Activated naive CD4-positive, alpha-beta T cell treated with anti-CD3 and anti-CD28 coated beads, Interleukin-2, amount 50 U/mL, for 72 hours (primary cell): ENCODE results near the gene TXNDC5. TPM values are rescaled to one million over a fixed set of nuclear protein-coding genes. Genes with fewer than 3 reads are reported as not detected.
A peak's percentile ranks its signal among the peaks of the same experiment; 100 is the strongest.

Experiments
- ATAC-seq, 2 donors: fragments of 150-1000 bp; cut with Tn5 transposase; 2 replicates each; pipeline ENCODE4 v1.10.0; 2021; ENCODE audit warnings: mild to moderate bottlenecking in 2 of 2, moderate library complexity in 2 of 2
- DNase-seq, 2 donors: peaks; one replicate each; pipeline ENCODE4 v3.0.0; 2021 to 2022; ENCODE audit warnings: low spot score in 2 of 2
- H3K27ac Mint-ChIP-seq, 2 donors: one replicate each; pipeline ENCODE4 v1.8.0; 2022; ENCODE audit warnings: mild to moderate bottlenecking in 2 of 2, mixed read lengths in 2 of 2
- H3K36me3 Mint-ChIP-seq, 2 donors: one replicate each; pipeline ENCODE4 v1.8.0; 2022; ENCODE audit warnings: mixed read lengths in 2 of 2
- H3K9me3 Mint-ChIP-seq, 2 donors: one replicate each; pipeline ENCODE4 v1.8.0; 2022; ENCODE audit warnings: mixed read lengths in 2 of 2
- total RNA-seq, 2 donors: library from RNA; stranded (reverse); gene quantifications; one replicate each; pipeline ENCODE4 v1.2.3, GENCODE V29; 2022

TXNDC5 gene
- total RNA-seq, 2 donors from 2014 or later: 41.0 to 77.9 TPM

DNA sequence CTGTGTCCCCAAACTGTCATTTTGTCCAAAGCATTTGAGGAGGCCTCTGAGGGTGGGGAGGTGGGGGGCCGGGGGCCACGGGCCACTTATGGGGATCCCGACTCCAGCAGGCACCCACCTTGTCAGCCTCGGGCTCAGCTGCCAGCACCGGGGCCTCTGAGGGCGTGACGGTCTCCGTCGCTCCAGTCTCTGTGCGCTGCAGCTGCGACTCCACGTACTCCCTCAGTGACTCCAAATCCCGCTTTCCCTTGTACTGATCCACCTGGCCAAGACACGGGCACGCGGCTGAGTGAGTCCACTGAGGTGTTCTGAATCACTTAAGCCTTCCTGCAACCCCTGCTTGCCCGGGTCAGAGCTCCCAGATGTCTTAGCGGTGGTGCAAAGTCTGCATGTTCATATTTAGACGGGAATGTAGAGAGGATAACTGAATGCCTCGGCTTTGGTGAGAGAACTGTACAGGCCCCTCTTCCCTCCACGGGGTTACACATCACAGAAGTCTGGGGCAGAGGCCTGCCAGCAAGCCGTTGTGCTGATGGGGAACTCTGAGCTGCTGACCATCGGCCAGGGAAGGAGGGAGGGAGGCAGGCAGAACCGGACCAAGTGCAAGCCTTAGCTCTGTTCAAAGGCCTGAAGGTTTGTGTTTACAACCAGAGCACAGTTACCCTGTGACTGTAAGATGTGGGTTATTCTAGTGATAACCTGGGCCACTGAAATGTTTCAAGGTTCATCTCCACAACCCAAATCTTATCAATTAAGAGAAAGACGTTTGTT is 21.8 kb downstream of the TXNDC5 start:
- Mint-ChIP-seq H3K36me3 (peaks cover 30 to 44% of the 10 kb centered on the region in 2 donors), H3K9me3 (no peaks in the 10 kb centered on the region), H3K27ac (no peak overlapping the region)
- DNase-seq (no peak), ATAC-seq (no peak)

DNA sequence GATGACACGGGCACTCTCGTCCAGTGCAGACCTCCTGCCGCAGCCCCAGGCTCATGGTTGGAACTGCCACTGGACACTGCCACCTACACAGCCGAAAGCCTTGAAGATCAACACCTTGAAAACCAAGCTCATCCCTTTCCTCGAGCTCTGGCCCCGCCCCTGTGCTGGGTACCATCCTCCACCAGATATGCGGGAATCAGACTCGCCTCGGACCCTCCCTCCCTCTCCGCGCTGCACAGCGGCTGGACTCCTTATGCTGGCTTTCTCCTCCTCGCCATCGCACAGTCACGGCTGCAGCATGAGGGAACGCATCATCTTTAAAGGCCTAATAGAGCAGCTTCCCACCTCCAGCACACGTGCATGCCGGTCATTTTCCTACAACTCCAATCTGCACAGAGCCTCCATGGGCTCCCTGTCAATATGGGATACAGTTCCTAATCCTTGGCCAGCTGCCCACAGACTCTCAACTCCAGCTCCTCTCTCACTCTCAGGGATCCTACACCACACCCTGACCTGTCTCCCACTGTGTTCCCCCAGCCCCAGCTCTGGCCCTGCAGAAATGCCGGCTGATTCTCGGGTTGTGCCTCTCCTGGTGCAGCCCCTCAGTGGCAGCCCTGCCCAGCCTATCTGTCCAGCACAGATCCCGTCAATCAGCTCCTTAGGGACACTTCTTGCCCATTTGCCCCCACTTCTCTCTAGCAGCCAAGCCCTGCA is 23.2 kb downstream of the TXNDC5 start:
- Mint-ChIP-seq H3K9me3 (no peaks in the 10 kb centered on the region), H3K36me3 (peaks cover 39 to 52% of the 10 kb centered on the region in 2 donors), H3K27ac (peak overlapping the region; percentile 31 to 92)
- no peak for ATAC-seq
- no peak for DNase-seq

DNA sequence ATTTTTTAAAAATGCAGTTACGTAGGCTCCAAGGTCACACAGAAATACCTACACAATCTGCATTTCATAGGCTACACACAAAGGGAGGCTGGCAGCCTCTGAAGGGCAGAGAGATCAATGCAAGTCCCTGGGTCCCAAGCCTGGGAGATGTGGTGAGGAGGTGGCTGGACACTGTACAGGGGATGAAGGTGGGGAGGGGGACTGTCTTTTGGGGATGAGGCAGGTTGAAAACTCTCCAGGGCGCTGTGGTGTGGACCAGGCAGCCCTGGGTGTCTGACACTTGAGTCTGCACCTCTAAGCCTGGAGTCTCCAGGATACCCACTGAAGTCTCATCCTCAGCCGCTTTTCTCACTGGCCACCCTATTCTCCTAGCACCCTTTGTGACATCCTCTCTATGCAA is 24.5 kb downstream of the TXNDC5 start:
- DNase-seq: no peak
- Mint-ChIP-seq H3K27ac (no peak overlapping the region), H3K36me3 (peaks cover 40 to 55% of the 10 kb centered on the region in 2 donors), H3K9me3 (no peaks in the 10 kb centered on the region)
- ATAC-seq: no peak

DNA sequence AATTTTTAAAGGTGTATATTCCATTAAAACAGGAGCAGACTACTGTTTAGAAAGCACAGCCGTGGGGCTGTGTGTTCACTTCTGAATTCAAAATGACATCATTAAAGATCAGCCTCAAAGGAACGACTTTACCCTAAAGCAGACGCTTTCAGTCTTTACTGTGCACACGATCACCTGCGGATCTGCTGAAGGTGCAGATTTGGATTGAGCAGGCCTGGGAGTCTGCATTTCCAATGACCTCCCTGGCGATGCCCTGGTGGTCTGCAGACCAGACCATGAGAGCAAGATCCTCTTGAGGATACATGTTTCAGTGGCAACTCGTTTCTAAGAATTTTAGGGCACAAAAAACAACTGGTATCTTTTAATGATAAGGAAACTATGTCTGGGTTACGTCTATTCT is 27.2 kb downstream of the TXNDC5 start:
- Mint-ChIP-seq H3K36me3 (peaks cover 49 to 58% of the 10 kb centered on the region in 2 donors), H3K27ac (no peak overlapping the region), H3K9me3 (no peaks in the 10 kb centered on the region)
- no peak for ATAC-seq
- DNase-seq: no peak

DNA sequence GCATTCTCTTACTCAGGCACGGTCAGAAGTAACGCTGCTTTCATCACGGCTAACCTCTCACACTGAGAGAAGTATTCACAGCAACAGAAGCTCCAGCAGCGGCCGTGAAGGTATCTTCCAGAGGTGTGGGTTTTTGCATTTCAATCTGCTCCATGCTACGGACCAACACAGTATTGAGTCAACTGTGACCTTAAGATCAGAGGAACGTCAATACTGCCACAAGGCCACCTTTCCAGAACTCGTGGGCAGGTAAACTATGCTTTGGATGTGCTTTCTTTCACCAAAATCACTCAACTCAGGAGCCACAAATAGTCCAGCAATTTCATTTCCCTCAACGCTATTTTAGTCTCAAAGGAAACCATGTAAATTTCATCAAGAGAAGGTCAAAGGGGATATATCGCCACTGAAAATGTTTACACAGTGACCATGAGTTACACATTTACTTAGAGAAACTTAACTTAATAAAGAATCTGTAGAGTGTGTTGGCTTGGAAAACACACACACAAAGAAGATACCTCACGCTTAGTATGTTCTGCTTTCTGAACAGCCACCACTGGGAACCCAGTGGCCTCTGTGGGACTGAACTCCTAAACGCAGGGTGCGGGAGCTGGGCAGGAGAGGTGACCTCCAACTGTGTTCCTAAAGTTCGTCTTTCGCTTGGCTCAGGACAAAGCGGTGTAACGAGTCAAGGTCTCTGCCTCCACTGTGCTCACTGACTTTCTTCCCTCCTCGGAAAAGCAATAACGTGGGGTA is 27.9 kb downstream of the TXNDC5 start:
- Mint-ChIP-seq H3K36me3 (peaks cover 44 to 53% of the 10 kb centered on the region in 2 donors), H3K9me3 (no peaks in the 10 kb centered on the region), H3K27ac (peak overlapping the region in 1 of 2 donors; percentile 75)
- DNase-seq (no peak), ATAC-seq (no peak)

DNA sequence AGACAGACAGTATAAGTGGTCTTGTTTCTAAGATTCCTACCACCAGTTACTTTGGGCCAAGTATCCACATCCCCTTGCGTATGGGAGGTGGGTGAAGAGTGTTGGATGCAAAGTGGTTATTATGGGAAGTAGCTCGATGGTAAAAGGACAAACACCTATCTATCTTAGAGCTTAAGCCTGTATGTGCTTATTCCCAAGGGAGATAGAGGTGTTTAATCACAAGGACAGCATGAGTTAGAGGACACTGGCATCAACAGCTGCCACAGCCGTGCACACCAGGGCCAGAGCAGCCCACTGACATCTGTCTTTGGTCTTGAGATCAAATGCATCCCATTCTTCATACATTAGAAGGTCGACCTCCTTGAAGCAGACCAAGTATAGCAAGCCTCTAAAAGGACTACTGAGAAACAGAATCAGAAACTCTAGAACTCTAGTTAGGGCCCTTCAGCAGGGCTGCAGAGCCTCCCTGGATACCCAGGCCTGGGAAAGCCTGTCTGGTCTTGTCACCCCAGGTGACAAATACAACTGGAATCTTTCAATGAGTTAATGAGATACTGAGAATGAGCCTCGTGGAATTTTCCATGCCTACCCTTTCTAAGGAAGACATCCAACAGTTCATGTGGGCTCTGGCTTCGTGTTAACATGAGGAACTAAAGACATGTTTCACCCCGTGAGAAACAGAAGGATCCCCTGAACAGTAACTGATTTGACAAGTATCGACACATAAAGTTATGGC is 28.7 kb downstream of the TXNDC5 start:
- Mint-ChIP-seq H3K27ac (no peak overlapping the region), H3K9me3 (no peaks in the 10 kb centered on the region), H3K36me3 (peaks cover 40 to 51% of the 10 kb centered on the region in 2 donors)
- ATAC-seq: no peak
- no peak for DNase-seq

DNA sequence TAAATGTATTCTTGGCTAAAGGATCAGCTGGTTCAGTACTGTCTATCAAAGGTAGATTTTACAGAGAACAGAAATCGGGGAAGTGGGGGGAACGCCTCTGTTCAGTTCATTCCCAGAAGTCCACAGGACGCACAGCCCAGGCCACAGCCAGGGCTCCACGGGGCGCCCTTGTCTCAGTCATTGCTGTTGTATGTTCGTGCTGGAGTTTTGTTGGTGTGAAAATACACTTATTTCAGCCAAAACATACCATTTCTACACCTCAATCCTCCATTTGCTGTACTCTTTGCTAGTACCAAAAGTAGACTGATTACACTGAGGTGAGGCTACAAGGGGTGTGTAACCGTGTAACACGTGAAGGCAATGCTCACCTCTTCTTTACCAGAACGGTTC is 29.9 kb downstream of the TXNDC5 start:
- Mint-ChIP-seq H3K9me3 (no peaks in the 10 kb centered on the region), H3K36me3 (peaks cover 40 to 47% of the 10 kb centered on the region in 2 donors), H3K27ac (no peak overlapping the region)
- DNase-seq (no peak), ATAC-seq (no peak)

DNA sequence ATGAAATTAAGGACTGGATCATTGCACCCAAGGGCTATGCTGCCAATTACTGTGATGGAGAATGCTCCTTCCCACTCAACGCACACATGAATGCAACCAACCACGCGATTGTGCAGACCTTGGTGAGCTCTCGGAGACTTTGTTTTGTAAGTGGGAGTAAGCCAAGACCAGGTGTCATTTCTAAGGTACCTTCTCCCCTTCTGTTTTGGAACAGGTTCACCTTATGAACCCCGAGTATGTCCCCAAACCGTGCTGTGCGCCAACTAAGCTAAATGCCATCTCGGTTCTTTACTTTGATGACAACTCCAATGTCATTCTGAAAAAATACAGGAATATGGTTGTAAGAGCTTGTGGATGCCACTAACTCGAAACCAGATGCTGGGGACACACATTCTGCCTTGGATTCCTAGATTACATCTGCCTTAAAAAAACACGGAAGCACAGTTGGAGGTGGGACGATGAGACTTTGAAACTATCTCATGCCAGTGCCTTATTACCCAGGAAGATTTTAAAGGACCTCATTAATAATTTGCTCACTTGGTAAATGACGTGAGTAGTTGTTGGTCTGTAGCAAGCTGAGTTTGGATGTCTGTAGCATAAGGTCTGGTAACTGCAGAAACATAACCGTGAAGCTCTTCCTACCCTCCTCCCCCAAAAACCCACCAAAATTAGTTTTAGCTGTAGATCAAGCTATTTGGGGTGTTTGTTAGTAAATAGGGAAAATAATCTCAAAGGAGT is 30.4 kb downstream of the TXNDC5 start:
- Mint-ChIP-seq H3K27ac (peak overlapping the region in 1 of 2 donors; percentile 17), H3K9me3 (no peaks in the 10 kb centered on the region), H3K36me3 (peaks cover 40 to 45% of the 10 kb centered on the region in 2 donors)
- no peak for DNase-seq
- ATAC-seq: no peak

DNA sequence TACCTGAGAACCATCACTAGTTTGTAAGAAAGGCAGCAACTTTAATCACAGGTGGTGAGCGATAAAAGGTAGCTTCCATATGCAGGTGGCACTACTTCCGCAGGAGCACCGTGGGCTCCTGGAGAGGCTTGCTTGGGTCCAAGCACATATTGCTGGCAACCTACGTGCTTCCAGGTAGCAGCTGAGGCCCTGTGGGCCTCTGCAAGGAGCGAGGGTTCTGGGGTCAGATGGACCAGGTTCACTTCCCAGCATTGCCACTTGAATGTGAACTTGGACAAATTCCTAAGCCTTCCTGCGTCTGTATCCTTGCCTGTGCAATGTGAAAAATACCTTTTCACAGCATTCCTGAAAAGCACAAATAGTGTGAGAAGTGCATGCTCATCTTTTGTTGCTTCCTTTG is 31.0 kb downstream of the TXNDC5 start:
- Mint-ChIP-seq H3K36me3 (peaks cover 35 to 40% of the 10 kb centered on the region in 2 donors), H3K27ac (no peak overlapping the region), H3K9me3 (no peaks in the 10 kb centered on the region)
- ATAC-seq: no peak
- DNase-seq: no peak

DNA sequence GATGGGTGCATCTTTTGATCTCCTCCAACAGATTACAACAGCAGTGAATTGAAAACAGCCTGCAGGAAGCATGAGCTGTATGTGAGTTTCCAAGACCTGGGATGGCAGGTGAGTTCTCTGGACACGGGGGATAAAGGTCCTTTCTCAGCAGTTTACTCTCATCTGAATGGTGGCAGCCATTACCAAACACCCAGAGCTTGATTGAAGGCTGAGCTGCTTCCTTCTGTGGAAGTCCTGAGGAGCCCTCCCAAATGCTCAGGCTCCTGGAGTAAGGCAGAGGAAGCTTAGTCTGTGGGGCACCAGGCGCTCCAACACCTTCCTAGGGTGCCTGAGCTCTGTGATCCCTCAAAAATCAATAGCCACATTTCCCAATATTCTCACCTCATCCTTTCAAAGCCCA is 31.5 kb downstream of the TXNDC5 start:
- H3K9me3 Mint-ChIP-seq: peaks cover 0 to 3% of the 10 kb centered on the region in 2 donors
- ATAC-seq (no peak), DNase-seq (no peak)
- H3K27ac Mint-ChIP-seq: no peak overlapping the region
- H3K36me3 Mint-ChIP-seq: peaks cover 29 to 34% of the 10 kb centered on the region in 2 donors

DNA sequence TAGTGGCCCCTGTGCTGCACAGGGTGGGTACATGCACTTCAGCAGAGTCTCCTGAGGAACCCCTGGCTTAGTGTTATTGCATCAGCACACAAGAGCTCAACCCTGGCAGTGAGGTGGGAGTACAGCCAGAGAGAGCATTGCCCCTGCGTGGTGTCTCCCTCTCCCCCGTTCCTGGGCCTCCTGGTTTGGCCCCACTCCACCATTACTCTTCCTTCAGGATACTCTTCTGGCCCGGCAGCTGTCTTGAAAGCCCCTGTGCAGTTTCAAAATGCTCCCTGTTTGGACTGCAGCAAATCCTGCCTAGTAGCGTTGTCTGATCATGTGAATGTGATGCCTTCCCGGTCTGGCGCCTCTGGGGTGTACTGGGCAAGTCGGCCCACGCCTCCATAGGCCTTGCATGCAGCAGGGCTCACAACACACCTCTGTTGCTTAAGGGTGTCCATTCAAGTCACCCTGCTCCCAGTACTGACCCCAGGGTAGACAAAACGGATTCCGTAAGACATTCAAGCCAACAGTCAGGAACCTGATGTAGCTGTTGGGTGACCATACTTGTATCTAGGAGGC is 32.1 kb downstream of the TXNDC5 start:
- ATAC-seq: no peak
- DNase-seq: no peak
- Mint-ChIP-seq H3K36me3 (peaks cover 24 to 29% of the 10 kb centered on the region in 2 donors), H3K27ac (peak overlapping the region in 1 of 2 donors; percentile 18), H3K9me3 (peaks cover 0 to 9% of the 10 kb centered on the region in 2 donors)

DNA sequence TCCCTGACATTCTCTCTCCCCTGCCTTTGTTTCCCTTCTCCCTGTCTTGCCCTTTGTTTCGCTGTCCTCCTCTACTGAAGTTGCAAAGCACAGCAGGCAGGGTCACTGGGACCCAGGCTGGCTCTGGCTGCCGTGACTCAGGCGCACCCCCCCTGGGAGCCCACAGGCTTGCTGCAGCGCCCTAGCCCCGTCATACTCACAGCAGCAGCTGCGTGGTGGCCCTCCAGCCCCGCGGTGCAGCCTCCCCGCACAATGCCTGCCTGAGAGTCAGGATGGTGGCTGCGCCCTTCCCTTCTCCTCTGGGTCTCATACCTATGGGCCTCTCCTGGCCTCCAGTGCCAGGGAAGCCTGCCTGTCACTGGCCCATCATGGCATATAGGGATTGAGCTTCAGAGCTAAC is 41.7 kb downstream of the TXNDC5 start:
- ATAC-seq (no peak), DNase-seq (no peak)
- Mint-ChIP-seq H3K9me3 (peaks cover 0 to 4% of the 10 kb centered on the region in 2 donors), H3K36me3 (peaks cover 0 to 4% of the 10 kb centered on the region in 2 donors), H3K27ac (no peak overlapping the region)

DNA sequence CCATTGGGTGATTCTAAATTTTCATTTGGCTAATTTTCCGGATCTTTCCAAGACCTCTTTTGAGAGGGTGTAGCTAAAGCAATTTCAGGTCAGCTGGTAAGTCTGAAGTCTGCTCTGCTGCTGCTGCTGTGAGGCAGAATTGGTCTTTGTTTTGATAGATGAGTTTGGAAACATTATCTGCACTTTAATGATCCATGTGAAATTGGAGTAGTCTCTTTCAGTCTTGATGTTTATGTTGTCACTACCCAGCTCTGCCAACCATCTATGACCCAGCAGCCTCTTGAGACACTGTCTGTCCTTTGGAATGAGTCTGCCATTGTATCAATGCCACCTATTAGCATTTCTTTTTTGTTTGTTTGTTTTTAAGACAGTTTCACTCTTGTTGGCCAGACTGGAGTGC is 44.1 kb downstream of the TXNDC5 start:
- DNase-seq: no peak
- ATAC-seq: no peak
- H3K36me3 Mint-ChIP-seq: no peaks in the 10 kb centered on the region
- H3K27ac Mint-ChIP-seq: no peak overlapping the region
- H3K9me3 Mint-ChIP-seq: no peaks in the 10 kb centered on the region

DNA sequence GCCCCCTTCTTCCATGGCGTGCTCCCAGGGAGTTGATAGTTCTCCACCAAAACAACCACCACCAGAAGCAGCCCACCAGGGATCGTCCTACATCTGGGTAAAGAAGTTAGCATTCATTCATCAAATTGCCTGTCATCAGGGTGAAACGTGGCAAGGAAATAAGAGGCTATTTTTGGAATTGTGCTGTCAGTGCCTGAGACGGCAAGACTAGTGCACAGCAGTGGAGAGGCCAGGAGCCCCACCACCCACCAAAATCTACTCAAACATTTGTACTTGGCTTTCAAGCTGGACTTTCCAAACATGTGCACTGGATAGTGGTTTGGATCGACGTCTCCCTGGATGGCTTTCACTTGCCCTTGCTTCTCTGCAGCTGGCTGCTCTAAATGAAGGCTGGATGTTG is 44.8 kb downstream of the TXNDC5 start:
- ATAC-seq (no peak), DNase-seq (no peak)
- Mint-ChIP-seq H3K9me3 (no peaks in the 10 kb centered on the region), H3K27ac (no peak overlapping the region), H3K36me3 (no peaks in the 10 kb centered on the region)

DNA sequence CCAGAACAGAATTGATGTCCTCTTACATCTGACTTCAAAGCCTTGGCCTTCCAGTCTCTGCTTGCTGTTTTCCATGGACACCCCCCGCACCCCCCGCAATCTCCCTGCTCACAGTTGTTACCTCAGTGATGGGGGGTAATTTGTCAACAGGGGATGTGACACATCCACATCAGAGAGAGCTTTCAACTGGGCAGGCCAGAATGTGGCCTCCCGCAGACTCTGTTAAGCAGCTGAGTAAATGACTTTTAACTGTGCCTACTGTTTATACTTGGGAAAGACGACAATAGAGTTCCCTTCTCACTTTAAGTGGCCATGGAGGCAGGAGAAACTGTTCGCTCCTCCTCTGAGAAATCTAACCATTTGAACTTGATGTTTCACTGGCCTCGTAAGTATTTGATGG is 51.0 kb downstream of the TXNDC5 start:
- Mint-ChIP-seq H3K9me3 (no peaks in the 10 kb centered on the region), H3K27ac (no peak overlapping the region), H3K36me3 (no peaks in the 10 kb centered on the region)
- DNase-seq (no peak), ATAC-seq (no peak)

DNA sequence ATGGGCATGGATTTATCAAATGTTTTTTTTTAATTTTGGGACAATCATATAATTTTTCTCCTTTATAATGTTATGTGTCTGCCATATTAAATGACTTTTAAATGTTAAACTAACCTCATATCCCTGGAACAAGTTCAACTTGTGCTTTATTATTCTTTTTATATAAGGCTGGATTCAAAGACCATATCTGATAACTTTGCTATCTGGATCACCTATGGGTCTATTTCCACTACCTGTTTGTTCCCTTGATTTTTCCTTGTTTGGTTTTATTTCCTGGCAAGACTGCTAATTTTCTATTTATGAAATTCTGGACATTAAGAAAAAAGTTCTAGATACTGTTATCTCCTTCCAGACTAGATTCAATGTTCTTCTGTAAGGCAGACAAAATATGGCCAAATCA is 58.8 kb downstream of the TXNDC5 start:
- H3K36me3 Mint-ChIP-seq: peaks cover 6 to 8% of the 10 kb centered on the region in 2 donors
- H3K27ac Mint-ChIP-seq: no peak overlapping the region
- ATAC-seq (no peak), DNase-seq (no peak)
- peaks cover 5 to 7% of the 10 kb centered on the region in 2 donors for H3K9me3 Mint-ChIP-seq
